Esophagus muscularis mucosa (tissue), 3 donors: Measurements from ENCODE around the gene SHKBP1.

ENCODE experiments used
- POLR2A ChIP-seq: fragments of 450-650 bp; IDR thresholded peaks from one replicate; pipeline ENCODE4 v1.6.1; 2017; ENCODE audit warnings: antibody characterized with exemption, moderate library complexity, mild to moderate bottlenecking, low read depth
- POLR2AphosphoS5 ChIP-seq, 2 donors: sonication (generic); formaldehyde crosslinking; IDR thresholded peaks; one replicate each; pipeline ENCODE4 v1.6.1; 2017; ENCODE audit warnings: antibody characterized with exemption in 2 of 2
- TF ChIP-seq, protein P1 (sequence below), 3 experiments: fragments of 200-600 bp in 2 of 3; fragments of 450-650 bp in 1 of 3; sonication (generic) in 2 of 3; IDR thresholded peaks; one replicate each; pipeline ENCODE4 v1.5.1; 2017 to 2019; ENCODE audit warnings: antibody characterized with exemption in 3 of 3, mild to moderate bottlenecking in 2 of 3, moderate library complexity in 1 of 3

DNA sequence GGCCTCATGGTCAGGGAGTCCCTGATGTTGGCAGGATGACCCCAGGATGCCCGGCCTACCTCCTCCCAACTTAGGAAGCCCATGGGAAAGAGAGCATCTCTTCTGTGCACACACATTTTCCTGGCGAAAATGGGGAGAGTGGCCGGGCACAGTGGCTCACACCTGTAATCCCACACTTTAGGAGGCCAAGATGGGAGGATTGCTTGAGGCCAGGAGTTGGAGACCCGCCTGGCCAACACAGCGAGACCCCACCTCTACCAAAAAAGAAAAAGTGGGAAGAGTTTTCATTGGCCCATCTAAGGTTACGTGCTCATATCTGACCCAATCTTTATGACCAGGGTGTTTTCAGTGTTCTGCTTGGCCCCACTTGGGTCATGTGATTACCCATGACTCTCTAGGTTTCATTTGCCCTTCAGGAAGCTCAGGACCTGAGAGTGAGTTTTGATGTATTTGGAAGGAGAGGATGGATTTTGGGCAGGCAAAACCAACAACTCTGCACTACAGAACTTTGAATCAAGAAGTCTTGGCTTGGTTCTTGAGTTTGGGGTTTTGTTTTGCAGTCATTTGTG lies 33.6 kb upstream of the SHKBP1 start:
- TF ChIP-seq, protein P1, sequence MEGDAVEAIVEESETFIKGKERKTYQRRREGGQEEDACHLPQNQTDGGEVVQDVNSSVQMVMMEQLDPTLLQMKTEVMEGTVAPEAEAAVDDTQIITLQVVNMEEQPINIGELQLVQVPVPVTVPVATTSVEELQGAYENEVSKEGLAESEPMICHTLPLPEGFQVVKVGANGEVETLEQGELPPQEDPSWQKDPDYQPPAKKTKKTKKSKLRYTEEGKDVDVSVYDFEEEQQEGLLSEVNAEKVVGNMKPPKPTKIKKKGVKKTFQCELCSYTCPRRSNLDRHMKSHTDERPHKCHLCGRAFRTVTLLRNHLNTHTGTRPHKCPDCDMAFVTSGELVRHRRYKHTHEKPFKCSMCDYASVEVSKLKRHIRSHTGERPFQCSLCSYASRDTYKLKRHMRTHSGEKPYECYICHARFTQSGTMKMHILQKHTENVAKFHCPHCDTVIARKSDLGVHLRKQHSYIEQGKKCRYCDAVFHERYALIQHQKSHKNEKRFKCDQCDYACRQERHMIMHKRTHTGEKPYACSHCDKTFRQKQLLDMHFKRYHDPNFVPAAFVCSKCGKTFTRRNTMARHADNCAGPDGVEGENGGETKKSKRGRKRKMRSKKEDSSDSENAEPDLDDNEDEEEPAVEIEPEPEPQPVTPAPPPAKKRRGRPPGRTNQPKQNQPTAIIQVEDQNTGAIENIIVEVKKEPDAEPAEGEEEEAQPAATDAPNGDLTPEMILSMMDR (IDR thresholded peaks at IDR 0.05): no peak
- TF ChIP-seq POLR2A: no peak
- no peak for TF ChIP-seq POLR2AphosphoS5 (IDR thresholded peaks at IDR 0.05)
